ENCODE data around the gene ZFYVE28. TPM values are rescaled to one million over a fixed set of nuclear protein-coding genes. Genes with fewer than 3 reads are reported as not detected.

ZFYVE28 gene
- total and polyA plus RNA-seq, 12 donors: 4.3 to 24.6 (median 16.0) TPM

DNA sequence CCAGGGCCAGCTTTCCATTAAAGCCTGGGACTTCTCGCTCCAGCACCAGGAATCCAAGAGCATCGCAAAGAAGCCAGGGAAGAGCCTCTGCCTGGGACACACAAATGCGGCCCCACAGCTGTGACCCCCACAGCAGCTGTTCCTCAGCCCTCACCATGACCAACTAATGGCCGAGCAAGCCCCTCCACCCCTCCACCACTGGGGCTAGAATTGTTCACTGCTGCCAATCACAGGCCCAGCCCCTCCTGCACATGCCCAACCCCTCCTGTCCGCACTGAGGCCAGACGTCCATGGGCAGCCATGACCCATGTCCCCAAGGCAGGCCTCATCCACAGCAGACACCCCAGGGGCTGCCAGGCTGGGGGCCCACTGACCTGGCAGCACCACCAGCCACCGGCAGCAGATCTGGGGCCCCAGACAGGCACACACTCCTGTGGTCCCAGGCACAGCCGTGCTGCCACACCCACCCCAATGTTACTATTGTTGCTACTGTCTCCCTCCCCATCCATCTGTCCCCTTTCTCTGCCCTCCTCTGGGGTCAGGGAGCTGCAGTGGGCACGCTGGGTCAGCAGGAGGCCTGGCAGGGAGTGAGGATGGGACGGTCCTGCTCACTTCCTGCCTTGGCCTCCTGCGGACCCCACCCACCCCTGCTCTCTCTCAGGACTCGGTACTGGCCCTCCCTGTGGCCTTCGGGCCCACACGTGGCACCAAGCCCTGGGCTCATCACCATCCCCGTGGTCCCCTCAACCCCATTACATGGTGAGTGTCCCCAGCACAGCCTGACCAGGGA, 56.0 kb downstream of the ZFYVE28 start:
- no peak overlapping the region for H3K4me3 ChIP-seq
- peaks cover 25 to 53% of the 10 kb centered on the region in 2 donors for H3K4me1 ChIP-seq (replicated peaks in 1 of 2)
- peak overlapping the region in 4 of 5 donors; percentile 68 to 89 (median 82) for H3K27ac ChIP-seq
- WGBS, 4 donors: 73 to 76% (median 74%) methylated on average over 5 to 15 of the region's 15 CpGs
- H3K36me3 ChIP-seq (replicated peaks in 1 of 2): no peaks in the 10 kb centered on the region
- intact Hi-C loops (cut with DNase I): no loop called here
- H3K27me3 ChIP-seq: no peaks in the 10 kb centered on the region
- TF ChIP-seq POLR2A (IDR thresholded peaks at IDR 0.05): no peak
- TF ChIP-seq, protein P1, sequence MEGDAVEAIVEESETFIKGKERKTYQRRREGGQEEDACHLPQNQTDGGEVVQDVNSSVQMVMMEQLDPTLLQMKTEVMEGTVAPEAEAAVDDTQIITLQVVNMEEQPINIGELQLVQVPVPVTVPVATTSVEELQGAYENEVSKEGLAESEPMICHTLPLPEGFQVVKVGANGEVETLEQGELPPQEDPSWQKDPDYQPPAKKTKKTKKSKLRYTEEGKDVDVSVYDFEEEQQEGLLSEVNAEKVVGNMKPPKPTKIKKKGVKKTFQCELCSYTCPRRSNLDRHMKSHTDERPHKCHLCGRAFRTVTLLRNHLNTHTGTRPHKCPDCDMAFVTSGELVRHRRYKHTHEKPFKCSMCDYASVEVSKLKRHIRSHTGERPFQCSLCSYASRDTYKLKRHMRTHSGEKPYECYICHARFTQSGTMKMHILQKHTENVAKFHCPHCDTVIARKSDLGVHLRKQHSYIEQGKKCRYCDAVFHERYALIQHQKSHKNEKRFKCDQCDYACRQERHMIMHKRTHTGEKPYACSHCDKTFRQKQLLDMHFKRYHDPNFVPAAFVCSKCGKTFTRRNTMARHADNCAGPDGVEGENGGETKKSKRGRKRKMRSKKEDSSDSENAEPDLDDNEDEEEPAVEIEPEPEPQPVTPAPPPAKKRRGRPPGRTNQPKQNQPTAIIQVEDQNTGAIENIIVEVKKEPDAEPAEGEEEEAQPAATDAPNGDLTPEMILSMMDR (IDR thresholded peaks at IDR 0.05): no peak
- no peak for DNase-seq
- H3K9me3 ChIP-seq (replicated peaks in 1 of 3): no peaks in the 10 kb centered on the region

DNA sequence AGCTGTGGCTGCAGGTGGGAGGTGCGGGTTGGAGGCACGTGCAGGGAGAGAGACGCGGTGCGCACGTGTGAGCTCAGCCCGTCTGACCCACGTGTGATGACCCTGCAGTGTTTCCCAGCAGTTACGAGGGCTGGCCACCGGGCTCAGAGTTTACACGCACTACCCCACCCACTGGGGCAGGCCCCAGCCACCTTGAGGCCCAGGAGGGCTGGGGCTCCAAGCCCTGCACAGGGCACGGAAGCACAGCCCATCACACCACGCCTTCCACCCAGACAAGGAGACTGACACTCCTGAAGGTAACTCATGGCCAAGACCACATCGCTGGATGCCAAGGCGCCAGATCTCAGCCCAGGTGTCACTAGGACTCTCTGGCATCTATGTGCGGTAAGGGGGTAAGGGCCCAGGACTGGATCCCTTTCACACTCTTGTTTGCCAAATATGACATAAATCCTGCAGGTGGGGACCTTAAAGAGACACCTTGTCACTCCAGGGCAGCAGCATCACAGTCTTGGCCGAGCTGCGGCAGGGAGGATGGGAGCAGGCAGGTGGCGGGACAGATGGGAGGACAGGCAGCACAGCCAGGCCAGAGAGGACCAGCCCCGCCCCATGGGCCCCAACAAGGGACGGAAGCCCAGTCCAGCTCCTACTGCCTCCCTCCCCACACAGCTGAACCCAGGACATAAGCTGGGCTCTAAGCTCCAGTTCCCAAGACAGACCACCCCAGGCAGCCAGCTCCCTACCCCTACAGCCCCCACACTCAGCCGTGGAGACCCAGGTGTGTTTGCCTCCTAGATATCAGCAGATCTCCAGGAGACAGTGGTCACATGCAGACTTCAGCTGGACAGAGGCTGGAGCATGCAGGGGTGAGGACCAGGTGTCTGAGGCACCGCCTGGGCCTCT, 56.8 kb downstream of the ZFYVE28 start:
- Histone ChIP-seq H3K36me3 (replicated peaks in 1 of 2) (no peaks in the 10 kb centered on the region), H3K4me1 (replicated peaks in 1 of 2) (peaks cover 19 to 46% of the 10 kb centered on the region in 2 donors), H3K27me3 (no peaks in the 10 kb centered on the region), H3K4me3 (no peak overlapping the region), H3K9me3 (replicated peaks in 1 of 3) (no peaks in the 10 kb centered on the region), H3K27ac (peak overlapping the region in 2 of 5 donors; percentile 68 to 89)
- no peak for DNase-seq
- no peak for TF ChIP-seq POLR2A (IDR thresholded peaks at IDR 0.05)
- TF ChIP-seq, protein P1 (IDR thresholded peaks at IDR 0.05): no peak
- WGBS, 4 donors: 91 to 95% (median 93%) methylated on average over 10 to 23 of the region's 23 CpGs
- intact Hi-C loops (cut with DNase I): no loop called here

DNA sequence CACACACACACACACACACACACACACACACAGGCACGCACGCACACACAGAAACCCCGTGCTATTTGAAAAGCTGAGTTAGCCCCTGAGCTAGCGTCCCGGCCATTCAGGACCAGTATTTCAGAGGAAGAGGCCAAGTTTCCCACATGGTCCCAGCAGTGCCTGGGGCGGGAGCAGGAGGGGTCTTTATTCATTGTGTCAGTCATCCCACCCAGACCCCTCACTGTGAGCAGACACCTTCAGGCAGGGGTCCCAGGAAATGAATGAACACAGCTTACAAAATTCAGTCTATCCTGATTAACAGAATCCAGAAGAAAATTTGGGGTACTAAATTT, 58.1 kb downstream of the ZFYVE28 start:
- WGBS, 4 donors: 91 to 98% (median 95%) methylated on average over 6 of the region's 6 CpGs
- intact Hi-C loops (cut with DNase I): no loop called here
- H3K4me3 ChIP-seq: no peak overlapping the region
- DNase-seq: no peak
- H3K27me3 ChIP-seq: no peaks in the 10 kb centered on the region
- TF ChIP-seq POLR2A (IDR thresholded peaks at IDR 0.05): no peak
- TF ChIP-seq, protein P1 (IDR thresholded peaks at IDR 0.05): no peak
- peaks cover 21 to 45% of the 10 kb centered on the region in 2 donors for H3K4me1 ChIP-seq (replicated peaks in 1 of 2)
- H3K36me3 ChIP-seq (replicated peaks in 1 of 2): no peaks in the 10 kb centered on the region
- H3K9me3 ChIP-seq (replicated peaks in 1 of 3): no peaks in the 10 kb centered on the region
- H3K27ac ChIP-seq: no peak overlapping the region

All from adrenal gland (tissue), 12 donors.